KOPT-K1 (cell line): Measurements from ENCODE around the gene HES5.

Source experiments
- H3K27ac ChIP-seq: fragments of 200-600 bp; sonication (generic); 2 replicates; pipeline ENCODE4 v1.5.1; 2016; ENCODE audit warnings: antibody characterized with exemption, mild to moderate bottlenecking, low read depth, low read length; ENCODE audit not compliant: poor library complexity, severe bottlenecking
- H3K36me3 ChIP-seq: fragments of 200-600 bp; sonication (generic); 2 replicates; pipeline ENCODE4 v1.5.1; 2017; ENCODE audit warnings: antibody characterized with exemption, mild to moderate bottlenecking, low read length, moderate library complexity; ENCODE audit not compliant: insufficient read depth
- H3K9me3 ChIP-seq: fragments of 200-600 bp; sonication (generic); 2 replicates; pipeline ENCODE4 v1.5.1; 2017; ENCODE audit warnings: antibody characterized with exemption, low read length, mild to moderate bottlenecking; ENCODE audit not compliant: insufficient read depth, poor library complexity, severe bottlenecking

Gene HES5

GRCh38 chr1:2499986-2500596 is 30.0 kb downstream of the HES5 start:
- Histone ChIP-seq H3K27ac (peak overlapping the region; percentile 75), H3K9me3 (no peaks in the 10 kb centered on the region), H3K36me3 (no peaks in the 10 kb centered on the region)

- H3K36me3 ChIP-seq = no peaks in the 10 kb centered on the region
- H3K27ac ChIP-seq = peak overlapping the region; percentile 75
Measured at GRCh38 chr1:2499260-2499659, 30.8 kb downstream of the HES5 start.

GRCh38 chr1:2498648-2499047 is 31.4 kb downstream of the HES5 start:
- Histone ChIP-seq H3K27ac (no peak overlapping the region), H3K9me3 (no peaks in the 10 kb centered on the region), H3K36me3 (no peaks in the 10 kb centered on the region)

More at GRCh38 chr1:2499260-2499659, 30.8 kb downstream of the HES5 start:
- H3K9me3 ChIP-seq = no peaks in the 10 kb centered on the region

GRCh38 chr1:2497891-2498290 is 32.2 kb downstream of the HES5 start:
- Histone ChIP-seq H3K9me3 (no peaks in the 10 kb centered on the region), H3K36me3 (no peaks in the 10 kb centered on the region), H3K27ac (no peak overlapping the region)

- H3K27ac ChIP-seq = peak overlapping the region; percentile 29
- no peaks in the 10 kb centered on the region for H3K9me3 ChIP-seq
- no peaks in the 10 kb centered on the region for H3K36me3 ChIP-seq
Measured at GRCh38 chr1:2496746-2497145, 33.3 kb downstream of the HES5 start.

- no peaks in the 10 kb centered on the region for H3K36me3 ChIP-seq
Measured at GRCh38 chr1:2496087-2496622, 33.9 kb downstream of the HES5 start.

GRCh38 chr1:2495546-2495945 is 34.5 kb downstream of the HES5 start:
- Histone ChIP-seq H3K36me3 (no peaks in the 10 kb centered on the region), H3K27ac (peak overlapping the region; percentile 29), H3K9me3 (no peaks in the 10 kb centered on the region)

More at GRCh38 chr1:2496087-2496622, 33.9 kb downstream of the HES5 start:
- H3K9me3 ChIP-seq = no peaks in the 10 kb centered on the region
- H3K27ac ChIP-seq = peak overlapping the region; percentile 29

- Histone ChIP-seq H3K27ac (no peak overlapping the region), H3K36me3 (no peaks in the 10 kb centered on the region)
Measured at GRCh38 chr1:2495026-2495425, 35.0 kb downstream of the HES5 start.

GRCh38 chr1:2494323-2494693 is 35.8 kb downstream of the HES5 start:
- H3K27ac ChIP-seq = peak overlapping the region; percentile 2
- no peaks in the 10 kb centered on the region for H3K36me3 ChIP-seq
- H3K9me3 ChIP-seq = no peaks in the 10 kb centered on the region

More at GRCh38 chr1:2495026-2495425, 35.0 kb downstream of the HES5 start:
- H3K9me3 ChIP-seq = no peaks in the 10 kb centered on the region

- no peaks in the 10 kb centered on the region for H3K36me3 ChIP-seq
- H3K27ac ChIP-seq = peak overlapping the region; percentile 2
- H3K9me3 ChIP-seq = peaks cover 5% of the 10 kb centered on the region
Measured at GRCh38 chr1:2493691-2494322, 36.3 kb downstream of the HES5 start.

GRCh38 chr1:2493218-2493617 is 36.8 kb downstream of the HES5 start:
- no peak overlapping the region for H3K27ac ChIP-seq
- H3K36me3 ChIP-seq = no peaks in the 10 kb centered on the region
- H3K9me3 ChIP-seq = peaks cover 10% of the 10 kb centered on the region

GRCh38 chr1:2492091-2492490 is 38.0 kb downstream of the HES5 start:
- Histone ChIP-seq H3K27ac (no peak overlapping the region), H3K36me3 (no peaks in the 10 kb centered on the region)

GRCh38 chr1:2489615-2490014 is 40.4 kb downstream of the HES5 start:
- peaks cover 15% of the 10 kb centered on the region for H3K9me3 ChIP-seq
- H3K27ac ChIP-seq = no peak overlapping the region
- H3K36me3 ChIP-seq = no peaks in the 10 kb centered on the region

More at GRCh38 chr1:2492091-2492490, 38.0 kb downstream of the HES5 start:
- peaks cover 15% of the 10 kb centered on the region for H3K9me3 ChIP-seq

- Histone ChIP-seq H3K9me3 (peaks cover 15% of the 10 kb centered on the region), H3K36me3 (no peaks in the 10 kb centered on the region), H3K27ac (no peak overlapping the region)
Measured at GRCh38 chr1:2488688-2489087, 41.4 kb downstream of the HES5 start.

- Histone ChIP-seq H3K27ac (no peak overlapping the region), H3K9me3 (peaks cover 15% of the 10 kb centered on the region), H3K36me3 (no peaks in the 10 kb centered on the region)
Measured at GRCh38 chr1:2486558-2486957, 43.5 kb downstream of the HES5 start.

- H3K27ac ChIP-seq = no peak overlapping the region
- H3K9me3 ChIP-seq = peaks cover 15% of the 10 kb centered on the region
- H3K36me3 ChIP-seq = no peaks in the 10 kb centered on the region
Measured at GRCh38 chr1:2486041-2486440, 44.0 kb downstream of the HES5 start.
